ENCODE measurements around the gene TMEM62.

- TF ChIP-seq, protein P1, sequence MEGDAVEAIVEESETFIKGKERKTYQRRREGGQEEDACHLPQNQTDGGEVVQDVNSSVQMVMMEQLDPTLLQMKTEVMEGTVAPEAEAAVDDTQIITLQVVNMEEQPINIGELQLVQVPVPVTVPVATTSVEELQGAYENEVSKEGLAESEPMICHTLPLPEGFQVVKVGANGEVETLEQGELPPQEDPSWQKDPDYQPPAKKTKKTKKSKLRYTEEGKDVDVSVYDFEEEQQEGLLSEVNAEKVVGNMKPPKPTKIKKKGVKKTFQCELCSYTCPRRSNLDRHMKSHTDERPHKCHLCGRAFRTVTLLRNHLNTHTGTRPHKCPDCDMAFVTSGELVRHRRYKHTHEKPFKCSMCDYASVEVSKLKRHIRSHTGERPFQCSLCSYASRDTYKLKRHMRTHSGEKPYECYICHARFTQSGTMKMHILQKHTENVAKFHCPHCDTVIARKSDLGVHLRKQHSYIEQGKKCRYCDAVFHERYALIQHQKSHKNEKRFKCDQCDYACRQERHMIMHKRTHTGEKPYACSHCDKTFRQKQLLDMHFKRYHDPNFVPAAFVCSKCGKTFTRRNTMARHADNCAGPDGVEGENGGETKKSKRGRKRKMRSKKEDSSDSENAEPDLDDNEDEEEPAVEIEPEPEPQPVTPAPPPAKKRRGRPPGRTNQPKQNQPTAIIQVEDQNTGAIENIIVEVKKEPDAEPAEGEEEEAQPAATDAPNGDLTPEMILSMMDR (conservative IDR thresholded peaks at IDR 0.05): no peak
- no peak for TF ChIP-seq ZFX (IDR thresholded peaks at IDR 0.05)
These were observed 11.1 kb downstream of the TMEM62 start for GRCh38 chr15:43144512-43144911.
